Loucy (cell line): Measurements from ENCODE around the gene CEP55.

Experiments used
- CTCF ChIP-seq: fragments of 200-600 bp; sonication (generic); conservative IDR thresholded peaks from 2 replicates; pipeline ENCODE4 v1.5.1; 2014; ENCODE audit warnings: mild to moderate bottlenecking, antibody characterized with exemption, low read length
- EZH2phosphoT487 ChIP-seq: fragments of 200-600 bp; IDR thresholded peaks from 2 replicates; pipeline ENCODE4 v1.6.1; 2018; ENCODE audit warnings: antibody characterized with exemption, mild to moderate bottlenecking, moderate library complexity, borderline replicate concordance

GRCh38 chr10:93566435-93567276 lies 70.2 kb downstream of the CEP55 start, which contains the start of gene FFAR4:
- no peak for TF ChIP-seq CTCF
- TF ChIP-seq EZH2phosphoT487 = no peak
